GM12878 (cell line): ENCODE data around the gene HERC6. TPM values are rescaled to one million over a fixed set of nuclear protein-coding genes. Genes with fewer than 3 reads are reported as not detected.

ENCODE experiments used
- ATAC-seq: fragments of 200-7000 bp; cut with Tn5 transposase; 3 replicates; pipeline ENCODE4 v1.9.1; 2020; ENCODE audit warnings: mild to moderate bottlenecking, moderate library complexity
- BruUV-seq: library from RNA; stranded (reverse); fragments of 400-500 nt; replicated peaks from 2 replicates; lab custom pipeline; 2021; lab: Mats Ljungman, UMichigan
- CTCF ChIA-PET: fragments of 300-600 bp; sonication (Branson Sonifier 250); formaldehyde crosslinking; extraction: SDS; loops from one replicate; lab custom pipeline; 2021; ENCODE audit warnings: inconsistent platforms; lab: Yijun Ruan, JAX
- POLR2A ChIA-PET: fragments of 350-600 bp; formaldehyde crosslinking; extraction: SDS; loops from one replicate; lab custom pipeline; 2021; ENCODE audit warnings: inconsistent platforms; lab: Charles Lee
- RAD21 ChIA-PET: fragments of 300-600 bp; sonication (Branson Sonifier 250); formaldehyde crosslinking; loops from one replicate; lab custom pipeline; 2023; ENCODE audit warnings: antibody characterized with exemption; ENCODE audit not compliant: unreplicated experiment; lab: Charles Lee
- SMC1A ChIA-PET: fragments of 300-600 bp; sonication (Branson Sonifier 250); formaldehyde crosslinking; loops from one replicate; lab custom pipeline; 2023; ENCODE audit not compliant: unreplicated experiment, uncharacterized antibody; lab: Charles Lee
- DNase-seq: peaks from one replicate; pipeline ENCODE4 v3.0.0-alpha.2; 2011; ENCODE audit warnings: low read depth, low spot score
- FAIRE-seq: peaks from 3 replicates; lab custom pipeline; 2011; peaks lifted over from hg19 to GRCh38; lab: Jason Lieb, UNC
- H2AFZ ChIP-seq: 2 replicates; pipeline ENCODE4 v1.6.0; 2011; ENCODE audit warnings: low read depth, low read length, control low read depth; ENCODE audit not compliant: control insufficient read depth
- H3K27ac ChIP-seq: 2 replicates; pipeline ENCODE4 v1.5.1; 2011; ENCODE audit warnings: control low read depth; ENCODE audit not compliant: control insufficient read depth, insufficient read depth
- H3K27me3 ChIP-seq, 2 experiments: replicated peaks in 1 of 2; 2 replicates each; pipeline versions ENCODE4 v1.6.0 to v1.6.1; 2011; ENCODE audit warnings: low read length in 1 of 2; ENCODE audit not compliant: control insufficient read depth in 2 of 2, insufficient read depth in 2 of 2
- H3K36me3 ChIP-seq, 2 experiments: 2 replicates each; pipeline ENCODE4 v1.5.1; 2011; ENCODE audit warnings: low read length in 1 of 2; ENCODE audit not compliant: control insufficient read depth in 2 of 2, insufficient read depth in 2 of 2
- H3K4me1 ChIP-seq: 2 replicates; pipeline ENCODE4 v1.6.1; 2011; ENCODE audit warnings: mild to moderate bottlenecking, low read length, moderate library complexity, mixed read lengths; ENCODE audit not compliant: control insufficient read depth, insufficient read depth
- H3K4me2 ChIP-seq: 2 replicates; pipeline ENCODE4 v1.6.0; 2011; ENCODE audit warnings: control low read depth; ENCODE audit not compliant: control insufficient read depth, insufficient read depth
- H3K4me3 ChIP-seq: fragments of 200-600 bp; sonication (generic); 2 replicates; pipeline ENCODE4 v1.5.1; 2016
- H3K79me2 ChIP-seq: 2 replicates; pipeline ENCODE4 v1.6.0; 2011; ENCODE audit warnings: low read length; ENCODE audit not compliant: control insufficient read depth, insufficient read depth
- H3K9ac ChIP-seq: 2 replicates; pipeline ENCODE4 v1.8.0; 2011; ENCODE audit warnings: low read length, control low read depth, mixed read lengths; ENCODE audit not compliant: control insufficient read depth, insufficient read depth
- H3K9me3 ChIP-seq: replicated peaks from 3 replicates; pipeline ENCODE4 v1.5.1; 2011; ENCODE audit warnings: mild to moderate bottlenecking, low read length; ENCODE audit not compliant: control insufficient read depth, insufficient read depth
- H4K20me1 ChIP-seq: 2 replicates; pipeline ENCODE4 v1.6.0; 2011; ENCODE audit not compliant: control insufficient read depth, insufficient read depth
- BCLAF1 ChIP-seq: fragments of 450-650 bp; IDR thresholded peaks from 2 replicates; pipeline ENCODE4 v1.6.1; 2017; ENCODE audit warnings: antibody characterized with exemption, mild to moderate bottlenecking, moderate library complexity
- CBX3 ChIP-seq: fragments of 200-600 bp; sonication (generic); IDR thresholded peaks from 2 replicates; pipeline ENCODE4 v1.6.1; 2016; ENCODE audit warnings: low read depth, borderline replicate concordance
- CREB1 ChIP-seq: IDR thresholded peaks from 2 replicates; pipeline ENCODE4 v1.6.1; 2012; ENCODE audit warnings: low read depth, mild to moderate bottlenecking, inconsistent platforms
- E2F4 ChIP-seq: IDR thresholded peaks from 2 replicates; pipeline ENCODE4 v1.6.1; 2012; ENCODE audit warnings: low read depth, low read length, improper control_type of control experiment
- EZH2 ChIP-seq: IDR thresholded peaks from 2 replicates; pipeline ENCODE4 v1.6.1; 2012; ENCODE audit warnings: low read depth, mild to moderate bottlenecking, control low read depth, inconsistent platforms, low read length, borderline replicate concordance; ENCODE audit not compliant: control insufficient read depth
- HCFC1 ChIP-seq: fragments of 150-350 bp; IDR thresholded peaks from 2 replicates; pipeline ENCODE4 v1.6.1; 2014; ENCODE audit warnings: low read length
- IKZF1 ChIP-seq: fragments of 450-650 bp; conservative IDR thresholded peaks from 2 replicates; pipeline ENCODE4 v1.6.1; 2017; ENCODE audit warnings: antibody characterized with exemption, mild to moderate bottlenecking
- NR2C2 ChIP-seq: IDR thresholded peaks from 2 replicates; pipeline ENCODE4 v1.6.1; 2011; ENCODE audit warnings: borderline replicate concordance, low read depth; ENCODE audit not compliant: control insufficient read depth, insufficient read length
- RB1 ChIP-seq: fragments of 450-650 bp; formaldehyde crosslinking; IDR thresholded peaks from 2 replicates; pipeline ENCODE4 v1.6.1; 2017; ENCODE audit warnings: mild to moderate bottlenecking, borderline replicate concordance
- RELA ChIP-seq: fragments of 450-650 bp; IDR thresholded peaks from 2 replicates; pipeline ENCODE4 v1.8.0; 2014; ENCODE audit warnings: borderline replicate concordance; ENCODE audit not compliant: partially characterized antibody
- SMAD5 ChIP-seq: IDR thresholded peaks from 2 replicates; pipeline ENCODE4 v1.6.1; 2016; ENCODE audit warnings: antibody characterized with exemption, low read depth
- STAT3 ChIP-seq: IDR thresholded peaks from 2 replicates; pipeline ENCODE4 v1.6.1; 2011; ENCODE audit warnings: low read depth, low read length, improper control_type of control experiment
- WGBS: methylation state at CpG from one replicate; pipeline ENCODE4 v1.1.6; 2016; ENCODE audit warnings: low lambda C conversion rate; ENCODE audit not compliant: insufficient replicate concordance, insufficient coverage; ENCODE audit errors: missing lambda C conversion rate; 5-methylcytosine and 5-hydroxymethylcytosine counted together
- in situ Hi-C: fragments of 300-500 bp; cut with MboI; formaldehyde crosslinking; loops from 9 replicates; pipeline ENCODE4 v1.14.3; 2018; ENCODE audit warnings: mixed read lengths
- intact Hi-C: fragments of 100-400 bp; cut with micrococcal nuclease; formaldehyde crosslinking; loops from one replicate; pipeline ENCODE4 v1.14.2; 2022; ENCODE audit not compliant: unreplicated experiment
- polyA plus RNA-seq, 11 experiments: library from polyadenylated mRNA; depleted of rRNA in 4 of 11; unstranded in 6 of 11; stranded (reverse) in 5 of 11; fragments of >200 nt; fragmentation: Nextera tagmentation in 4 of 11; fragmentation: Illumina TruSeq in 1 of 11; extraction: Ambion mirVana in 4 of 11; extraction: Trizol in 1 of 11; gene quantifications; 1 replicate in 1 of 11; 2 replicates in 10 of 11; pipeline versions ENCODE4 v1.2.1 to v1.2.3, GENCODE V29; 2011 to 2016; ENCODE audit warnings: inconsistent platforms in 2 of 11, missing spikeins in 2 of 11, low read depth in 1 of 11
- total RNA-seq, 4 experiments: library from RNA; depleted of rRNA in 3 of 4; stranded (reverse); fragments of >200 nt in 3 of 4; fragmentation: Illumina TruSeq in 1 of 4; extraction: Trizol in 1 of 4; gene quantifications; 2 replicates each; pipeline versions ENCODE4 v1.2.1 to v1.2.3, GENCODE V29; 2013 to 2021
- TF ChIP-seq, protein P1 (sequence below): fragments of 450-650 bp; IDR thresholded peaks from 2 replicates; pipeline ENCODE4 v1.6.1; 2016; ENCODE audit warnings: mild to moderate bottlenecking, moderate library complexity, borderline replicate concordance
- TF ChIP-seq, protein P2 (sequence below): IDR thresholded peaks from 2 replicates; pipeline ENCODE4 v1.6.1; 2011; ENCODE audit warnings: mild to moderate bottlenecking, low read depth, low read length, moderate library complexity; ENCODE audit not compliant: insufficient replicate concordance

HERC6 gene
- total and polyA plus RNA-seq, 10 of the 15 experiments (the other 5 are each of a cell fraction or from before 2014, with no cell fraction given) = 1.7 to 26.4 (median 5.9) TPM

DNA sequence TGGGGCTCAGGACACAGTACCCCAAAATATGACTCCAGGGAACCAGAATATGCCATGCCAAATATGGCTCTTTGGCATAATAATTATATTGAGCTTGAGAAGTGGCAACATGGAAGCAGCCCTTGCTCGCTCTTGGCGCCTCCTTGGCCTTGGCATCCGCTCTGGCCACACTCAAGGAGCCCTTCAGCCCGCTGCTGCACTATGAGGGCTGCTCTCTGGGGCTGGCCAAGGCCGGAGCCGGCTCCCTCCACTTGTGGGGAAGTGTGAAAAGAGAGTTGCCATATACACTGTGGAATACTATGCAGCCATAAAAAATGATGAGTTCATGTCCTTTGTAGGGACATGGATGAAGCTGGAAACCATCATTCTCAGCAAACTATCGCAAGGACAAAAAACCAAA, 18.4 kb upstream of the HERC6 start:
- POLR2A ChIA-PET = no interaction called here

More for the DNA sequence above, 18.4 kb upstream of the HERC6 start:
- Histone ChIP-seq H3K4me1 (no peaks in the 10 kb centered on the region), H3K36me3 (no peaks in the 10 kb centered on the region), H4K20me1 (no peaks in the 10 kb centered on the region), H3K27ac (no peak overlapping the region), H3K4me2 (no peak overlapping the region), H3K9ac (no peak overlapping the region), H3K27me3 (no peaks in the 10 kb centered on the region), H3K79me2 (no peaks in the 10 kb centered on the region), H2AFZ (no peak overlapping the region), H3K4me3 (no peak overlapping the region), H3K9me3 (peaks cover 7% of the 10 kb centered on the region; the same call in 1 of the 3 replicates)
- no peak for FAIRE-seq
- in situ Hi-C loops = no loop called here
- intact Hi-C loops = loop anchor here (10.0 kb wide), 1 partner anchor 325 kb away; no protein-coding TSS in a partner anchor
- no peak for DNase-seq
- ChIA-PET CTCF (interaction anchor here (1.3 kb wide), 1 partner anchor 9 kb away, joined by 12 read pairs; no protein-coding TSS in a partner anchor), SMC1A (interaction anchor here (1.2 kb wide), 1 partner anchor 9 kb away, joined by 3 read pairs; no protein-coding TSS in a partner anchor), RAD21 (no interaction called here)
- no peak for TF ChIP-seq NR2C2
- no peak for TF ChIP-seq SMAD5
- TF ChIP-seq E2F4 = no peak
- TF ChIP-seq HCFC1 = no peak
- TF ChIP-seq RELA = no peak
- no peak for TF ChIP-seq IKZF1
- TF ChIP-seq CBX3 = no peak
- TF ChIP-seq, protein P1, sequence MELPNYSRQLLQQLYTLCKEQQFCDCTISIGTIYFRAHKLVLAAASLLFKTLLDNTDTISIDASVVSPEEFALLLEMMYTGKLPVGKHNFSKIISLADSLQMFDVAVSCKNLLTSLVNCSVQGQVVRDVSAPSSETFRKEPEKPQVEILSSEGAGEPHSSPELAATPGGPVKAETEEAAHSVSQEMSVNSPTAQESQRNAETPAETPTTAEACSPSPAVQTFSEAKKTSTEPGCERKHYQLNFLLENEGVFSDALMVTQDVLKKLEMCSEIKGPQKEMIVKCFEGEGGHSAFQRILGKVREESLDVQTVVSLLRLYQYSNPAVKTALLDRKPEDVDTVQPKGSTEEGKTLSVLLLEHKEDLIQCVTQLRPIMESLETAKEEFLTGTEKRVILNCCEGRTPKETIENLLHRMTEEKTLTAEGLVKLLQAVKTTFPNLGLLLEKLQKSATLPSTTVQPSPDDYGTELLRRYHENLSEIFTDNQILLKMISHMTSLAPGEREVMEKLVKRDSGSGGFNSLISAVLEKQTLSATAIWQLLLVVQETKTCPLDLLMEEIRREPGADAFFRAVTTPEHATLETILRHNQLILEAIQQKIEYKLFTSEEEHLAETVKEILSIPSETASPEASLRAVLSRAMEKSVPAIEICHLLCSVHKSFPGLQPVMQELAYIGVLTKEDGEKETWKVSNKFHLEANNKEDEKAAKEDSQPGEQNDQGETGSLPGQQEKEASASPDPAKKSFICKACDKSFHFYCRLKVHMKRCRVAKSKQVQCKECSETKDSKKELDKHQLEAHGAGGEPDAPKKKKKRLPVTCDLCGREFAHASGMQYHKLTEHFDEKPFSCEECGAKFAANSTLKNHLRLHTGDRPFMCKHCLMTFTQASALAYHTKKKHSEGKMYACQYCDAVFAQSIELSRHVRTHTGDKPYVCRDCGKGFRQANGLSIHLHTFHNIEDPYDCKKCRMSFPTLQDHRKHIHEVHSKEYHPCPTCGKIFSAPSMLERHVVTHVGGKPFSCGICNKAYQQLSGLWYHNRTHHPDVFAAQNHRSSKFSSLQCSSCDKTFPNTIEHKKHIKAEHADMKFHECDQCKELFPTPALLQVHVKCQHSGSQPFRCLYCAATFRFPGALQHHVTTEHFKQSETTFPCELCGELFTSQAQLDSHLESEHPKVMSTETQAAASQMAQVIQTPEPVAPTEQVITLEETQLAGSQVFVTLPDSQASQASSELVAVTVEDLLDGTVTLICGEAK = no peak
- TF ChIP-seq RB1 = no peak
- no peak for TF ChIP-seq BCLAF1
- TF ChIP-seq EZH2 = no peak
- TF ChIP-seq CREB1 = no peak
- TF ChIP-seq, protein P2, sequence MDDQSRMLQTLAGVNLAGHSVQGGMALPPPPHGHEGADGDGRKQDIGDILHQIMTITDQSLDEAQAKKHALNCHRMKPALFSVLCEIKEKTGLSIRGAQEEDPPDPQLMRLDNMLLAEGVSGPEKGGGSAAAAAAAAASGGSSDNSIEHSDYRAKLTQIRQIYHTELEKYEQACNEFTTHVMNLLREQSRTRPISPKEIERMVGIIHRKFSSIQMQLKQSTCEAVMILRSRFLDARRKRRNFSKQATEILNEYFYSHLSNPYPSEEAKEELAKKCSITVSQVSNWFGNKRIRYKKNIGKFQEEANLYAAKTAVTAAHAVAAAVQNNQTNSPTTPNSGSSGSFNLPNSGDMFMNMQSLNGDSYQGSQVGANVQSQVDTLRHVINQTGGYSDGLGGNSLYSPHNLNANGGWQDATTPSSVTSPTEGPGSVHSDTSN = no peak
- no peak for TF ChIP-seq STAT3
- no TSS peak for BruUV-seq
- 40% methylated on average over 7 of the region's 7 CpGs for WGBS
- ATAC-seq = no peak
